ENCODE measurements around the gene LYRM4.

LYRM4 gene

DNA sequence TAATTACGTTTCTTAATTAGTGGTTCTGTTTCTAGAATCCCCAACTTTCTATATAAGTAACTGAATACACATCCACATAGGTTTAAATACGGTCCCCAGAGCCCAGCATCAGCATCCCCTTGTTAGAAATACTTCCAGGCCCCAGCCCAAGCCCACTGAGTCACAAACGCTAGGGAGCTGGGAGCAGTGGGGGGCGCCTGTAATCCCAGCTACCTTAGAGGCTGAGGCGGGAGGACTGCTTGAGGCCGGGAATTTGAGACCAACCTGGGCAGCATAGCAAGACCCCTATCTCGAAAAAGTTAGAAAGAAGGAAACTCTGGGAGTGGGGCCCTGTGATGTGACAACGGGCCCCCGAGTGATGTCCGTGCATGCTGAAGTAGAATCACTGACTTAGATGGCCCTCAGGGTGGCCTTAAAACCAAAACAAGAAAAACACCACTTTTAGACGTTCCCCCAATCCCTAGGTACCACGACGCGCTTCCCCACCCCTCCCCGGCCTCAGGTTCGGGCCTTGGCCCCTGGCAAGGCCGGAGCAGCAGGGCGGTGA lies 176.9 kb downstream of the LYRM4 start:
- Histone ChIP-seq H3K4me3 (replicated peaks; ENCODE audit: insufficient read depth, low read length) (peak overlapping the region; percentile 59; the same call in 1 of the 2 replicates), H3K27ac (replicated peaks) (no peak overlapping the region), H3K27me3 (ENCODE audit: insufficient read depth, poor library complexity, severe bottlenecking) (peaks cover 28% of the 10 kb centered on the region)
- DNase-seq (ENCODE audit: low read depth in 1 of 2, low spot score in 1 of 2), result no peak
- TF ChIP-seq SPI1 (IDR thresholded peaks at IDR 0.05; ENCODE audit: borderline replicate concordance, low read depth) (no peak), GABPA (IDR thresholded peaks at IDR 0.05; ENCODE audit: low read depth) (no peak), POLR2AphosphoS5 (IDR thresholded peaks at IDR 0.05; ENCODE audit: low read depth) (no peak)
- TF ChIP-seq, protein P1, sequence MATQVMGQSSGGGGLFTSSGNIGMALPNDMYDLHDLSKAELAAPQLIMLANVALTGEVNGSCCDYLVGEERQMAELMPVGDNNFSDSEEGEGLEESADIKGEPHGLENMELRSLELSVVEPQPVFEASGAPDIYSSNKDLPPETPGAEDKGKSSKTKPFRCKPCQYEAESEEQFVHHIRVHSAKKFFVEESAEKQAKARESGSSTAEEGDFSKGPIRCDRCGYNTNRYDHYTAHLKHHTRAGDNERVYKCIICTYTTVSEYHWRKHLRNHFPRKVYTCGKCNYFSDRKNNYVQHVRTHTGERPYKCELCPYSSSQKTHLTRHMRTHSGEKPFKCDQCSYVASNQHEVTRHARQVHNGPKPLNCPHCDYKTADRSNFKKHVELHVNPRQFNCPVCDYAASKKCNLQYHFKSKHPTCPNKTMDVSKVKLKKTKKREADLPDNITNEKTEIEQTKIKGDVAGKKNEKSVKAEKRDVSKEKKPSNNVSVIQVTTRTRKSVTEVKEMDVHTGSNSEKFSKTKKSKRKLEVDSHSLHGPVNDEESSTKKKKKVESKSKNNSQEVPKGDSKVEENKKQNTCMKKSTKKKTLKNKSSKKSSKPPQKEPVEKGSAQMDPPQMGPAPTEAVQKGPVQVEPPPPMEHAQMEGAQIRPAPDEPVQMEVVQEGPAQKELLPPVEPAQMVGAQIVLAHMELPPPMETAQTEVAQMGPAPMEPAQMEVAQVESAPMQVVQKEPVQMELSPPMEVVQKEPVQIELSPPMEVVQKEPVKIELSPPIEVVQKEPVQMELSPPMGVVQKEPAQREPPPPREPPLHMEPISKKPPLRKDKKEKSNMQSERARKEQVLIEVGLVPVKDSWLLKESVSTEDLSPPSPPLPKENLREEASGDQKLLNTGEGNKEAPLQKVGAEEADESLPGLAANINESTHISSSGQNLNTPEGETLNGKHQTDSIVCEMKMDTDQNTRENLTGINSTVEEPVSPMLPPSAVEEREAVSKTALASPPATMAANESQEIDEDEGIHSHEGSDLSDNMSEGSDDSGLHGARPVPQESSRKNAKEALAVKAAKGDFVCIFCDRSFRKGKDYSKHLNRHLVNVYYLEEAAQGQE (IDR thresholded peaks at IDR 0.05; ENCODE audit: insufficient replicate concordance, low read depth), result no peak
- TF ChIP-seq, protein P2, sequence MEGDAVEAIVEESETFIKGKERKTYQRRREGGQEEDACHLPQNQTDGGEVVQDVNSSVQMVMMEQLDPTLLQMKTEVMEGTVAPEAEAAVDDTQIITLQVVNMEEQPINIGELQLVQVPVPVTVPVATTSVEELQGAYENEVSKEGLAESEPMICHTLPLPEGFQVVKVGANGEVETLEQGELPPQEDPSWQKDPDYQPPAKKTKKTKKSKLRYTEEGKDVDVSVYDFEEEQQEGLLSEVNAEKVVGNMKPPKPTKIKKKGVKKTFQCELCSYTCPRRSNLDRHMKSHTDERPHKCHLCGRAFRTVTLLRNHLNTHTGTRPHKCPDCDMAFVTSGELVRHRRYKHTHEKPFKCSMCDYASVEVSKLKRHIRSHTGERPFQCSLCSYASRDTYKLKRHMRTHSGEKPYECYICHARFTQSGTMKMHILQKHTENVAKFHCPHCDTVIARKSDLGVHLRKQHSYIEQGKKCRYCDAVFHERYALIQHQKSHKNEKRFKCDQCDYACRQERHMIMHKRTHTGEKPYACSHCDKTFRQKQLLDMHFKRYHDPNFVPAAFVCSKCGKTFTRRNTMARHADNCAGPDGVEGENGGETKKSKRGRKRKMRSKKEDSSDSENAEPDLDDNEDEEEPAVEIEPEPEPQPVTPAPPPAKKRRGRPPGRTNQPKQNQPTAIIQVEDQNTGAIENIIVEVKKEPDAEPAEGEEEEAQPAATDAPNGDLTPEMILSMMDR (IDR thresholded peaks at IDR 0.05; ENCODE audit: insufficient read depth, low read length), result no peak

GRCh38 chr6:5083307-5083583 lies 177.5 kb downstream of the LYRM4 start:
- H3K4me3 ChIP-seq (replicated peaks; ENCODE audit: insufficient read depth, low read length), result no peak overlapping the region
- no peak overlapping the region for H3K27ac ChIP-seq (replicated peaks)
- peaks cover 28% of the 10 kb centered on the region for H3K27me3 ChIP-seq (ENCODE audit: insufficient read depth, poor library complexity, severe bottlenecking)
- no peak for TF ChIP-seq SPI1 (IDR thresholded peaks at IDR 0.05; ENCODE audit: borderline replicate concordance, low read depth)
- TF ChIP-seq, protein P1 (IDR thresholded peaks at IDR 0.05; ENCODE audit: insufficient replicate concordance, low read depth), result no peak
- TF ChIP-seq GABPA (IDR thresholded peaks at IDR 0.05; ENCODE audit: low read depth), result no peak
- TF ChIP-seq, protein P2 (IDR thresholded peaks at IDR 0.05; ENCODE audit: insufficient read depth, low read length), result no peak
- no peak for TF ChIP-seq POLR2AphosphoS5 (IDR thresholded peaks at IDR 0.05; ENCODE audit: low read depth)
- DNase-seq (ENCODE audit: low read depth in 1 of 2, low spot score in 1 of 2), result no peak

DNA sequence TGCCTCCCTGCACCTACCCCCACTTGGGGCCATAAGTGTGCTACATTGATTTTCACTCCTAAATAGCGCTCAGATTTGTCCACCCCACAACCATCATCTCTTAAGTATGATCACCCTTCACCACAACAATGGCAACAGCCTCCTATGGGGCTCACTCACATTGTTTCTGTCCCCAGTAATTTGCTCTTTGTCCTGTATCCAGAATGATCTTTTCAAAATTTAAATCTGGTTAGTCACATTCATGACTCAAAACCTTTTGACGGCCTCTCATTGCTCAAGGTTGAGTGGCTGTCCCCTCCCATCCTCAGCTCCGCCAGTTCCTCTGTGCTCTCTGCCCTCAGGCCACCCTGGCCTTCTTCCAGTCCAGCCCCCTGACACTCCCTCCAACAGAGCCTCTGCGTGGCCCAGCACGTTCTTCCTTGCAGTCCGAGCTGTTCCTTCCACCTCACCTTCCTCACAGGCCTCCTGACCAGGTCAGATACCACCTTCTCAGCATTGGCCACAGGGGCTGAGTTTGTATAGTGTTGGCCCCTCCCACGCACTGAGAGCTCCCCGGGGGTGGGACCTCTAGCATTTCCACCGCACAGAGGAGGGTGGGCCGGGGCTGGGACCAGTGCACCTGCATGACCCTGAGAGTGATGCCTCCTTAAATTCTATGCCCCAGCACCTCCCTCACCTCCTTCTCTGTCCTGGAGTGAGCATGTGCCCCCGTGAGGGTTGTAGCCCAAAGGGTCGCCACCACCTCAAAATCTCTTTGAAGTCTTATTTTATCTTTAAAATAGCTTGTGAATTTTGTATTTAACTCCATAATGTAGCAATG lies 178.1 kb downstream of the LYRM4 start:
- no peak overlapping the region for H3K4me3 ChIP-seq (replicated peaks; ENCODE audit: insufficient read depth, low read length)
- H3K27ac ChIP-seq (replicated peaks), result no peak overlapping the region
- H3K27me3 ChIP-seq (ENCODE audit: insufficient read depth, poor library complexity, severe bottlenecking), result peaks cover 28% of the 10 kb centered on the region
- DNase-seq (ENCODE audit: low read depth in 1 of 2, low spot score in 1 of 2), result no peak
- TF ChIP-seq, protein P1 (IDR thresholded peaks at IDR 0.05; ENCODE audit: insufficient replicate concordance, low read depth), result no peak
- TF ChIP-seq, protein P2 (IDR thresholded peaks at IDR 0.05; ENCODE audit: insufficient read depth, low read length), result no peak
- TF ChIP-seq POLR2AphosphoS5 (IDR thresholded peaks at IDR 0.05; ENCODE audit: low read depth), result no peak
- TF ChIP-seq GABPA (IDR thresholded peaks at IDR 0.05; ENCODE audit: low read depth), result no peak
- TF ChIP-seq SPI1 (IDR thresholded peaks at IDR 0.05; ENCODE audit: borderline replicate concordance, low read depth), result no peak
